HG02798 (cell line): ENCODE results near the gene ATP1B2.

ENCODE experiments used
- ATAC-seq: cut with Tn5 transposase; IDR thresholded peaks from one replicate; pipeline ENCODE4 v1.9.1; 2021; ENCODE audit warnings: mild to moderate bottlenecking; ENCODE audit not compliant: unreplicated experiment, poor library complexity

The ATP1B2 gene

GRCh38 chr17:7706631-7707354 is 56.1 kb downstream of the ATP1B2 start:
- ATAC-seq = no peak
